Hepatocyte (in vitro differentiated cells): Measurements from ENCODE around the gene SPRYD3. TPM values are rescaled to one million over a fixed set of nuclear protein-coding genes. Genes with fewer than 3 reads are reported as not detected.
A peak's percentile ranks its signal among the peaks of the same experiment; 100 is the strongest.
"Not testable (repeated sequence)": the region's sequence is repeated elsewhere in the genome, so short reads cannot be mapped to it uniquely, and the experiment has no call there.

Source experiments
- DNase-seq: peaks from one replicate; pipeline ENCODE4 v3.0.0-alpha.2; 2016; ENCODE audit warnings: low spot score
- H2AFZ ChIP-seq: fragments of 200-600 bp; sonication (generic); 2 replicates; pipeline ENCODE4 v1.6.0; 2016; ENCODE audit warnings: antibody characterized with exemption, mild to moderate bottlenecking
- H3K27ac ChIP-seq: fragments of 200-600 bp; sonication (generic); 2 replicates; pipeline ENCODE4 v1.5.1; 2016; ENCODE audit warnings: mild to moderate bottlenecking
- H3K27me3 ChIP-seq: fragments of 200-600 bp; sonication (generic); 2 replicates; pipeline ENCODE4 v1.6.1; 2016
- H3K36me3 ChIP-seq: fragments of 200-600 bp; sonication (generic); replicated peaks from 2 replicates; pipeline ENCODE4 v1.5.1; 2016; ENCODE audit warnings: low read depth; ENCODE audit not compliant: insufficient read depth
- H3K4me1 ChIP-seq: fragments of 200-600 bp; sonication (generic); 2 replicates; pipeline ENCODE4 v1.5.1; 2016; ENCODE audit warnings: mild to moderate bottlenecking, moderate library complexity; ENCODE audit not compliant: insufficient read depth
- H3K4me2 ChIP-seq: fragments of 200-600 bp; sonication (generic); 2 replicates; pipeline ENCODE4 v1.6.0; 2016
- H3K4me3 ChIP-seq: fragments of 200-600 bp; sonication (generic); 2 replicates; pipeline ENCODE4 v1.5.1; 2016; ENCODE audit warnings: mild to moderate bottlenecking
- H3K79me2 ChIP-seq: fragments of 200-600 bp; sonication (generic); 2 replicates; pipeline ENCODE4 v1.6.0; 2017; ENCODE audit warnings: mild to moderate bottlenecking
- H3K9me2 ChIP-seq: fragments of 200-600 bp; sonication (generic); replicated peaks from 2 replicates; pipeline ENCODE4 v1.6.0; 2017; ENCODE audit warnings: mild to moderate bottlenecking; ENCODE audit not compliant: insufficient read depth
- H3K9me3 ChIP-seq: fragments of 200-600 bp; sonication (generic); 2 replicates; pipeline ENCODE4 v1.5.1; 2016; ENCODE audit warnings: low read depth, mild to moderate bottlenecking
- H4K20me1 ChIP-seq: fragments of 200-600 bp; sonication (generic); 2 replicates; pipeline ENCODE4 v1.6.0; 2016; ENCODE audit warnings: mild to moderate bottlenecking; ENCODE audit not compliant: insufficient read depth, poor library complexity, severe bottlenecking
- EZH2 ChIP-seq: fragments of 200-600 bp; sonication (generic); IDR thresholded peaks from 2 replicates; pipeline ENCODE4 v1.6.1; 2016; ENCODE audit warnings: antibody characterized with exemption, mild to moderate bottlenecking, borderline replicate concordance
- EZH2phosphoT487 ChIP-seq: fragments of 200-600 bp; sonication (generic); IDR thresholded peaks from one replicate; pipeline ENCODE4 v1.6.1; 2018; ENCODE audit warnings: antibody characterized with exemption, mild to moderate bottlenecking, low read depth, moderate library complexity; ENCODE audit not compliant: unreplicated experiment, severe bottlenecking
- WGBS: methylation state at CpG from one replicate; pipeline ENCODE4 v1.1.6; 2016; ENCODE audit warnings: low lambda C conversion rate; ENCODE audit errors: missing lambda C conversion rate; 5-methylcytosine and 5-hydroxymethylcytosine counted together
- polyA plus RNA-seq: library from polyadenylated mRNA; unstranded; fragments of >200 nt; fragmentation: Nextera tagmentation; extraction: Ambion mirVana; gene quantifications from 2 replicates; pipeline ENCODE4 v1.2.1, GENCODE V29; 2016
- total RNA-seq: library from RNA; depleted of rRNA; stranded (reverse); fragments of >200 nt; gene quantifications from 2 replicates; pipeline ENCODE4 v1.2.3, GENCODE V29; 2014
- TF ChIP-seq, protein P1 (sequence below): fragments of 200-600 bp; sonication (generic); IDR thresholded peaks from 2 replicates; pipeline ENCODE4 v1.5.1; 2016; ENCODE audit warnings: antibody characterized with exemption, mild to moderate bottlenecking; ENCODE audit not compliant: poor library complexity

The SPRYD3 gene
- total and polyA plus RNA-seq, 2 experiments from 2014 or later, result 20.9 to 24.6 TPM

DNA sequence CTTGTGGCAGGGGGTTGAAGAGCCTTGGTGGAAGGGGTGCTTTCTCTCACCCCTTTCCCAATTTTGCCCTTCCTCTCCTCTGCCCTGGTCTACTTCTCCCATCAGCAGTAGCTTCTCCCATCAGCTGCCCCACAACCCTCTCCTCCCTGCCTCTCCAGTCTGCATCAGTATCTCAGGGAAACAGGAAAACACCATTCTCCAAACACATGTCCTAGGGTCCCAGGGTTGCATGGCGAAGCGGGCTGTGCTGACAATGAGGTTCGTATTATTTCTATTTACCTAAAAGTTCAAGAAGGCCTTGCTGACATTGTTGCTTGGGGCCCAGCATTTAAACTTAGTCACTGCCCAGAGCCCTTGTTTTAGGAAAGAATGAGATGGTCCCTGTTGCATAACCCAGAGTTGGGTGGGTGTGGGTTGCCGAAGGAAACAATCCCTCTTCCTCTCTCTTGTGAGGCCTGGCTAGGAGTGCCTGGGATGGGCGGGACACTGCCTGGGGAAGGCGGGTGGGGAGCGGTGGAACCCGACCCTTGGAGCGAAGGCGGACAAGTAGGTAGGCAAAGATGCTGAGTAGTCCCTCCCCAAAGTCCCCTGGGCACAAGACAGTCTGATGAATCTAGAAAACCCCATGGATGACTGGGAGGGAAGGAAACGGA is 17.0 kb upstream of the SPRYD3 start:
- H3K4me1 ChIP-seq, result peaks cover 30% of the 10 kb centered on the region
- H3K36me3 ChIP-seq, result no peaks in the 10 kb centered on the region
- no peaks in the 10 kb centered on the region for H3K27me3 ChIP-seq
- no peaks in the 10 kb centered on the region for H3K9me3 ChIP-seq
- 37% methylated on average over 10 of the region's 11 CpGs for WGBS
- DNase-seq, result no peak
- peak overlapping the region; percentile 88 for H3K27ac ChIP-seq
- no peaks in the 10 kb centered on the region for H3K9me2 ChIP-seq
- peak overlapping the region; percentile 99 for H3K4me2 ChIP-seq
- no peaks in the 10 kb centered on the region for H3K79me2 ChIP-seq
- TF ChIP-seq EZH2phosphoT487 (no peak), EZH2 (no peak)
- TF ChIP-seq, protein P1, sequence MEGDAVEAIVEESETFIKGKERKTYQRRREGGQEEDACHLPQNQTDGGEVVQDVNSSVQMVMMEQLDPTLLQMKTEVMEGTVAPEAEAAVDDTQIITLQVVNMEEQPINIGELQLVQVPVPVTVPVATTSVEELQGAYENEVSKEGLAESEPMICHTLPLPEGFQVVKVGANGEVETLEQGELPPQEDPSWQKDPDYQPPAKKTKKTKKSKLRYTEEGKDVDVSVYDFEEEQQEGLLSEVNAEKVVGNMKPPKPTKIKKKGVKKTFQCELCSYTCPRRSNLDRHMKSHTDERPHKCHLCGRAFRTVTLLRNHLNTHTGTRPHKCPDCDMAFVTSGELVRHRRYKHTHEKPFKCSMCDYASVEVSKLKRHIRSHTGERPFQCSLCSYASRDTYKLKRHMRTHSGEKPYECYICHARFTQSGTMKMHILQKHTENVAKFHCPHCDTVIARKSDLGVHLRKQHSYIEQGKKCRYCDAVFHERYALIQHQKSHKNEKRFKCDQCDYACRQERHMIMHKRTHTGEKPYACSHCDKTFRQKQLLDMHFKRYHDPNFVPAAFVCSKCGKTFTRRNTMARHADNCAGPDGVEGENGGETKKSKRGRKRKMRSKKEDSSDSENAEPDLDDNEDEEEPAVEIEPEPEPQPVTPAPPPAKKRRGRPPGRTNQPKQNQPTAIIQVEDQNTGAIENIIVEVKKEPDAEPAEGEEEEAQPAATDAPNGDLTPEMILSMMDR, result no peak
- H3K4me3 ChIP-seq, result no peak overlapping the region
- no peak overlapping the region for H2AFZ ChIP-seq
- H4K20me1 ChIP-seq, result no peaks in the 10 kb centered on the region

DNA sequence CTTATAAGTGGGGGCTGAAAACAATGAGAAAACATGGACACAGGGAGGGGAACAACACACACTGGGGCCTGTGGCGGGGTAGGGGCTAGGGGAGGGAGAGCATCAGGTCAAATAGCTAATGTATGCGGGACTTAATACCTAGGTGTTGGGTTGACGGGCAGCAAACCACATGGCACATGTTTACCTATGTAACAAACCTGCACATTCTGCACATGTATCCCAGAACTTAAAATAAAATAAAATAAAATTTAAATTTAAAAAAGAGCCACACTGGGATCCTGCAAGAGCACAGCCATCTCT is 16.4 kb upstream of the SPRYD3 start:
- H4K20me1 ChIP-seq, H3K9me3 ChIP-seq, H3K4me2 ChIP-seq, H3K36me3 ChIP-seq, H3K27me3 ChIP-seq, DNase-seq, H3K9me2 ChIP-seq, H3K79me2 ChIP-seq, H2AFZ ChIP-seq, H3K4me3 ChIP-seq: not testable (repeated sequence)
- H3K4me1 ChIP-seq, result peaks cover 30% of the 10 kb centered on the region
- WGBS, result 100% methylated on average over 3 of the region's 3 CpGs
- peak overlapping the region; percentile 88 for H3K27ac ChIP-seq

DNA sequence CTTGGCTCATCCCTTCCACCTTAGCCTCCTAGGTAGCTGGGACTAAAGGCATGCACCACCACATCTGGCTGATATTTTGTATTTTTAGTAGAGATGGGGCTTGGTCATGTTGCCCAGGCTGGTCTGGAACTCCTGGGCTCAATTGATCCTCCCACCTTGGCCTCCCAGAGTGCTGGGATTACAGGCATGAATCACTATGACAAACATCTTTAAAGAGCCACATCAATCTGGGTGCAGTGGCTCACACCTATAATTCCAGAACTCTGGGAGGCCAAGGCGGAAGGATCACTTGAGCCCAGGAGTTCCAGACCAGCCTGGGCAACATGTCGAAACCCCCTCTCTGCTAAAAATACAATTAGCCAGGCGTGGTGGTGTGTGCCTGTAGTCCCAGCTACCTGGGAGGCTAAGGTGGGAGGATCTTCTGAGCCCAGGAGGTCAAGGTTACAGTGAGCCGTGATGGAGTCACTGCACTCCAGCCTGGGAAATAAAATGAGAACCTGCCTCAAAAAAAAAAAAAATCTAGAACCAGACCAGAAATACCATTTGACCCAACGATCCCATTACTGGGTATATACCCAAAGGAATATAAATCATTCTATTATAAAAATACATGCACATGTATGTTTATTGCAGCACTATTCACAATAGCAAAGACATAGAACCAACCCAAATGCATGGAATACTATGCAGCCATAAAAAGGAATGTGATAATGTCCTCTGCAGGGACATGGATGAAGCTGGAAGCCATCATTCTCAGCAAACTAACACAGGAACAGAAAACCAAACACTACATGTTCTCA is 15.8 kb upstream of the SPRYD3 start:
- 94% methylated on average over 5 of the region's 5 CpGs for WGBS
- not testable (repeated sequence) for DNase-seq, H3K4me3 ChIP-seq, H3K79me2 ChIP-seq, H4K20me1 ChIP-seq, H3K9me3 ChIP-seq, H3K36me3 ChIP-seq, H3K27ac ChIP-seq, H3K27me3 ChIP-seq, H2AFZ ChIP-seq, H3K4me2 ChIP-seq, H3K9me2 ChIP-seq
- peaks cover 30% of the 10 kb centered on the region for H3K4me1 ChIP-seq

DNA sequence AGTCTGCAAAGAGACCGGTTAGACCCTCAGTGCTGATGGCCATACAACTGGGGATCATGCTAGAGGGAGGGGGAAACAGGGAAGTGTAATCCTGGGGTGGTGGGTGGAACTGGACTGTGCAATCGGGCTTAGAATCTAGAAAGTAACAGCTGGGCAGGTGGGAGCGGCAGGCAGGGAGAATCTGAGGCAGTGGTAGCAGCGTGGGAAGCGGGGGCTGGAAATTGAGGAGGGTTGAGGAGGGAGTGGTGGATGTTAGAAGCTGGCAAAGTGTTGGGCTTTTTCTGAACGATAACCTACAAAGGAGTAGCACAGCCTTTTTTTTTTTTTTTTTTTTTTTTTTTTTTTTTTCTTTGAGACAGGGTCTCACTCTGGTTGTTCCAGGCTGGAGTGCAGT is 15.2 kb upstream of the SPRYD3 start:
- peaks cover 30% of the 10 kb centered on the region for H3K4me1 ChIP-seq
- no peak overlapping the region for H3K4me3 ChIP-seq
- no peak overlapping the region for H3K4me2 ChIP-seq
- no peaks in the 10 kb centered on the region for H3K36me3 ChIP-seq
- no peaks in the 10 kb centered on the region for H3K9me3 ChIP-seq
- H3K27me3 ChIP-seq, result no peaks in the 10 kb centered on the region
- no peaks in the 10 kb centered on the region for H4K20me1 ChIP-seq
- no peaks in the 10 kb centered on the region for H3K9me2 ChIP-seq
- 78% methylated on average over 6 of the region's 6 CpGs for WGBS
- no peaks in the 10 kb centered on the region for H3K79me2 ChIP-seq
- TF ChIP-seq, protein P1, result no peak
- TF ChIP-seq EZH2 (no peak), EZH2phosphoT487 (no peak)
- H3K27ac ChIP-seq, result peak overlapping the region; percentile 75
- DNase-seq, result no peak
- H2AFZ ChIP-seq, result no peak overlapping the region
